Measurements from ENCODE around the gene TRIP10. TPM values are rescaled to one million over a fixed set of nuclear protein-coding genes. Genes with fewer than 3 reads are reported as not detected.
A peak's percentile ranks its signal among the peaks of the same experiment; 100 is the strongest.
"Not testable (repeated sequence)": the region's sequence is repeated elsewhere in the genome, so short reads cannot be mapped to it uniquely, and the experiment has no call there.

The TRIP10 gene
- total RNA-seq, 2 experiments from 2014 or later = 11.1 to 11.2 TPM

- peaks cover 64% of the 10 kb centered on the region for H3K4me1 Mint-ChIP-seq
- H3K9me3 Mint-ChIP-seq = peaks cover 11% of the 10 kb centered on the region
- peak; percentile 89 for DNase-seq
- peak within 1 kb of the TSS; percentile 92 for H3K27ac Mint-ChIP-seq
- H3K36me3 Mint-ChIP-seq (ENCODE audit: low read depth) = peaks cover 29% of the 10 kb centered on the region
- H3K4me3 Mint-ChIP-seq = peak within 1 kb of the TSS; percentile 98
- H3K27me3 Mint-ChIP-seq = no peaks in the 10 kb centered on the region
- CTCF ChIA-PET = interaction anchor here (0.6 to 4.3 kb wide), 21 partner anchors 9 to 472 kb away, joined by 3 to 26 read pairs (median 3); partner anchors contain the start of genes DENND1C, GPR108 and TRIP10
- POLR2A ChIA-PET = interaction anchor here (1.1 to 1.6 kb wide), 3 partner anchors 8 to 35 kb away, joined by 3 to 4 read pairs (median 3); no protein-coding TSS in a partner anchor
These were observed 32.8 kb downstream of the TRIP10 start, which contains the start of gene VAV1 for GRCh38 chr19:6772028-6772865. Gene VAV1 (plus strand): TSS chr19:6772708. CDS start chr19:6772808, 100 bp downstream.

- ChIA-PET CTCF (interaction anchor here (0.7 to 4.3 kb wide), 20 partner anchors 9 to 473 kb away, joined by 3 to 26 read pairs (median 3); partner anchors contain the start of gene DENND1C), POLR2A (interaction anchor here (1.1 to 1.6 kb wide), 2 partner anchors 29 to 35 kb away, joined by 3 to 4 read pairs; no protein-coding TSS in a partner anchor)
- H3K27ac Mint-ChIP-seq = peak overlapping the region; percentile 92
- H3K9me3 Mint-ChIP-seq = peaks cover 11% of the 10 kb centered on the region
- no peak for DNase-seq
- H3K4me3 Mint-ChIP-seq = peak overlapping the region; percentile 98
- H3K27me3 Mint-ChIP-seq = no peaks in the 10 kb centered on the region
- H3K4me1 Mint-ChIP-seq = peaks cover 65% of the 10 kb centered on the region
- H3K36me3 Mint-ChIP-seq (ENCODE audit: low read depth) = peaks cover 32% of the 10 kb centered on the region
These were observed 33.4 kb downstream of the TRIP10 start for GRCh38 chr19:6772866-6773322.

DNA sequence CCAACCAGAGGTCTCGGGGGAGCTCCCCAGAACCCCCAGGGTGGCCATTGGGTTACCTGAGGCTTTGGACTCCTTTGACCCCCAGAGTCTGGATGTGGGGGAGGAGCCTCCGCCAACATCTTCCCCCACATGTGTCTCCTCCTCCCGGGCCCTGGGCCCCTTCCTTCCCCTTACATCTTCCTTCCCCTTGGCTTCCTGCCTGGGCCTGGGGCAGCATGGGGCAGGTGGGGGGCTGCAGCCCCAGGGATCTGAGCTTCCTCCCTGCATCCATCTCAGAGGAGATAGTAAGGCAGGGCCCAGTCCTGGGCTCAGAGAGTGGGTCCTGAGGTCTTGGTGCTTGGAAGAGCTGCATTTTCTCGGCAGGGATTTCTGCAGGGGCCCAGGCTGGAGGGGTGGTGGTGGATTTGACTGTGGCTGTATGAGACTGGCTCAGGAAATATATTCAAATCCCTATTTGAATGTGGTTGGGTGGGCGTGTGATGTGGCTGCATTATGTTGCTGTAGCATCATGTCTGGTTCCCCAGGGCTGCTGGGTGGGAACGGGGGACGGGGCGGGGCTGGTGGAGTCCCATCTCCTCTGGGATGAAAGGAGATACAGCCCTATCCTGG, 33.9 kb downstream of the TRIP10 start:
- ChIA-PET POLR2A (interaction anchor here (0.6 to 1.6 kb wide), 2 partner anchors 28 to 40 kb away, joined by 3 to 4 read pairs; no protein-coding TSS in a partner anchor), CTCF (interaction anchor here (0.6 to 4.3 kb wide), 14 partner anchors 12 to 473 kb away, joined by 3 to 26 read pairs (median 4); partner anchors contain the start of gene GPR108)
- H3K27me3 Mint-ChIP-seq = no peaks in the 10 kb centered on the region
- peak overlapping the region; percentile 92 for H3K27ac Mint-ChIP-seq
- H3K36me3 Mint-ChIP-seq (ENCODE audit: low read depth) = peaks cover 38% of the 10 kb centered on the region
- H3K9me3 Mint-ChIP-seq = peaks cover 11% of the 10 kb centered on the region
- peak; percentile 61 for DNase-seq
- H3K4me1 Mint-ChIP-seq = peaks cover 65% of the 10 kb centered on the region
- peak overlapping the region; percentile 98 for H3K4me3 Mint-ChIP-seq

- Mint-ChIP-seq H3K27ac (peak overlapping the region; percentile 60), H3K27me3 (no peaks in the 10 kb centered on the region), H3K36me3 (ENCODE audit: low read depth) (peaks cover 39% of the 10 kb centered on the region), H3K4me1 (peaks cover 64% of the 10 kb centered on the region), H3K4me3 (peak overlapping the region; percentile 98), H3K9me3 (peaks cover 11% of the 10 kb centered on the region)
- POLR2A ChIA-PET = no interaction called here
- CTCF ChIA-PET = interaction anchor here (0.6 to 4.3 kb wide), 4 partner anchors 27 to 170 kb away, joined by 5 to 26 read pairs (median 6); partner anchors contain the start of gene GPR108
- DNase-seq = no peak
These were observed 35.6 kb downstream of the TRIP10 start for GRCh38 chr19:6774821-6775707.

GRCh38 chr19:6776045-6776444, 36.6 kb downstream of the TRIP10 start:
- H3K27ac Mint-ChIP-seq, DNase-seq, CTCF ChIA-PET, POLR2A ChIA-PET, H3K4me3 Mint-ChIP-seq, H3K27me3 Mint-ChIP-seq: not testable (repeated sequence)
- Mint-ChIP-seq H3K4me1 (peaks cover 62% of the 10 kb centered on the region), H3K9me3 (peaks cover 11% of the 10 kb centered on the region), H3K36me3 (ENCODE audit: low read depth) (peaks cover 43% of the 10 kb centered on the region)

DNA sequence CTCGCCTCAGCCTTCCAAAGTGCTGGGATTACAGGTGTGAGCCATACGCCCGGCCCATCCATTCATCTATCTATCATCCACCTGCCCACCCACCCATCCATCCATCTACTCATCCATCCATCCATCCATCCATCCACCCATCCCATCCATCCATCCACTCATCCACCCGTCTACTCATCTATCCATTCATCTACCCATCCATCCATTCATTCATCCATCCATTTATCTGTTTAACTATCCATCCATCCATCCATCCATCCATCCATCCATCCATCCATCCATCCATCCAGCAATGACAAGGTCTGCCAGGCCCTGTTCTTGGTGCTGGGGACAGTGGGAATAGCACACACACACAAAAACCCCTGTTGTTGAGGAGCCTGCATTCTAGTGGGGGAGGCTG, 37.5 kb downstream of the TRIP10 start:
- CTCF ChIA-PET = interaction anchor here (0.6 kb wide), 1 partner anchor 286 kb away, joined by 3 read pairs; no protein-coding TSS in a partner anchor
- POLR2A ChIA-PET = no interaction called here
- Mint-ChIP-seq H3K9me3 (peaks cover 11% of the 10 kb centered on the region), H3K4me3 (no peak overlapping the region), H3K27me3 (no peaks in the 10 kb centered on the region), H3K4me1 (peaks cover 63% of the 10 kb centered on the region), H3K27ac (peak overlapping the region; percentile 47), H3K36me3 (ENCODE audit: low read depth) (peaks cover 50% of the 10 kb centered on the region)
- DNase-seq = no peak

GRCh38 chr19:6777434-6777833, 38.0 kb downstream of the TRIP10 start:
- peaks cover 59% of the 10 kb centered on the region for H3K4me1 Mint-ChIP-seq
- CTCF ChIA-PET = interaction anchor here (0.5 to 0.6 kb wide), 2 partner anchors 13 to 287 kb away, joined by 3 read pairs; no protein-coding TSS in a partner anchor
- H3K27ac Mint-ChIP-seq = peak overlapping the region; percentile 47
- H3K36me3 Mint-ChIP-seq (ENCODE audit: low read depth) = peaks cover 50% of the 10 kb centered on the region
- peaks cover 11% of the 10 kb centered on the region for H3K9me3 Mint-ChIP-seq
- no peaks in the 10 kb centered on the region for H3K27me3 Mint-ChIP-seq
- no peak for DNase-seq
- no peak overlapping the region for H3K4me3 Mint-ChIP-seq
- POLR2A ChIA-PET = no interaction called here

GRCh38 chr19:6778386-6778785, 38.9 kb downstream of the TRIP10 start:
- Mint-ChIP-seq H3K27ac (peak overlapping the region; percentile 47), H3K4me3 (peak overlapping the region; percentile 25), H3K4me1 (peaks cover 60% of the 10 kb centered on the region), H3K36me3 (ENCODE audit: low read depth) (peaks cover 49% of the 10 kb centered on the region), H3K27me3 (no peaks in the 10 kb centered on the region), H3K9me3 (peaks cover 11% of the 10 kb centered on the region)
- DNase-seq = no peak
- CTCF ChIA-PET = interaction anchor here (0.6 to 1.0 kb wide), 3 partner anchors 24 to 605 kb away, joined by 3 to 5 read pairs (median 3); no protein-coding TSS in a partner anchor
- POLR2A ChIA-PET = interaction anchor here (0.6 kb wide), 1 partner anchor 250 kb away, joined by 8 read pairs; no protein-coding TSS in a partner anchor

- peaks cover 60% of the 10 kb centered on the region for H3K4me1 Mint-ChIP-seq
- POLR2A ChIA-PET = no interaction called here
- CTCF ChIA-PET = interaction anchor here (0.6 to 1.6 kb wide), 4 partner anchors 10 to 325 kb away, joined by 4 to 5 read pairs (median 5); no protein-coding TSS in a partner anchor
- peaks cover 47% of the 10 kb centered on the region for H3K36me3 Mint-ChIP-seq (ENCODE audit: low read depth)
- no peak for DNase-seq
- peaks cover 11% of the 10 kb centered on the region for H3K9me3 Mint-ChIP-seq
- H3K4me3 Mint-ChIP-seq = no peak overlapping the region
- H3K27ac Mint-ChIP-seq = peak overlapping the region; percentile 11
- H3K27me3 Mint-ChIP-seq = no peaks in the 10 kb centered on the region
These were observed 39.7 kb downstream of the TRIP10 start for GRCh38 chr19:6779206-6779605.

- Mint-ChIP-seq H3K9me3 (no peaks in the 10 kb centered on the region), H3K4me3 (no peak overlapping the region), H3K4me1 (peaks cover 50% of the 10 kb centered on the region), H3K27ac (no peak overlapping the region), H3K27me3 (no peaks in the 10 kb centered on the region), H3K36me3 (ENCODE audit: low read depth) (peaks cover 56% of the 10 kb centered on the region)
- no peak for DNase-seq
- ChIA-PET POLR2A (no interaction called here), CTCF (interaction anchor here (0.6 kb wide), 1 partner anchor 233 kb away, joined by 3 read pairs; no protein-coding TSS in a partner anchor)
These were observed 47.9 kb downstream of the TRIP10 start for GRCh38 chr19:6787393-6787792.

DNA sequence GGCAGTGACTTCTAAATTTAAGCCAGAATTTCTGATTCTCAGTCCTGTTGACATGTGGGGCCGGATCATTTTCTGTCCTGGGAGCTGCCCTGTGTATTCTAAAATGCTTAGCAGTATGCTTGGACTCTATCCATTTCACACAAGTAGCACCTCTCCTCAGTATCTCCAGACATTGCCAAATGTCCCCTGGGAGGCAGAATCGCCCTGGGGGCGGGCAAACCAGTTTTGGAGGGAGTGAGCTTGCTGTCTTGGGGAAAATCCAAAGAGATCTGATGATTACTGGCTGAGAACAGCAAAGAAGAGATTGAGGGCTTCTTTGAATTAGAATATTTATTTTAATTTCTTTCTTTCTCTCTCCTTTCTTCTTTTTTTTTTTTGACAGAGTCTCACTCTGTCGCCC, 49.4 kb downstream of the TRIP10 start:
- ChIA-PET CTCF (no interaction called here), POLR2A (no interaction called here)
- H3K27me3 Mint-ChIP-seq = no peaks in the 10 kb centered on the region
- H3K4me3 Mint-ChIP-seq = no peak overlapping the region
- peaks cover 3% of the 10 kb centered on the region for H3K9me3 Mint-ChIP-seq
- peaks cover 69% of the 10 kb centered on the region for H3K36me3 Mint-ChIP-seq (ENCODE audit: low read depth)
- no peak overlapping the region for H3K27ac Mint-ChIP-seq
- DNase-seq = no peak
- H3K4me1 Mint-ChIP-seq = peaks cover 58% of the 10 kb centered on the region
